Endothelial cell of umbilical vein (primary cell): ENCODE data around the gene SPATA33. TPM values are rescaled to one million over a fixed set of nuclear protein-coding genes. Genes with fewer than 3 reads are reported as not detected.

Experiments used
- BruUV-seq: library from RNA; stranded (reverse); fragments of 400-500 nt; replicated peaks from 2 replicates; lab custom pipeline; 2021; lab: Mats Ljungman, UMichigan
- CTCF ChIA-PET: fragments of 300-600, 350-600 bp; sonication (Branson Sonifier 250); formaldehyde crosslinking; loops from one replicate; lab custom pipeline; 2021; ENCODE audit warnings: antibody characterized with exemption, inconsistent platforms; lab: Charles Lee
- POLR2A ChIA-PET: fragments of 300-600, 350-600 bp; sonication (Branson Sonifier 250); formaldehyde crosslinking; loops from one replicate; lab custom pipeline; 2021; ENCODE audit warnings: antibody characterized with exemption, inconsistent platforms; lab: Charles Lee
- DNase-seq: peaks from one replicate; pipeline ENCODE4 v3.0.0-alpha.2; 2011; ENCODE audit warnings: low read depth, low spot score
- FAIRE-seq: peaks from 2 replicates; lab custom pipeline; 2011; peaks lifted over from hg19 to GRCh38; lab: Jason Lieb, UNC
- H2AFZ ChIP-seq: 2 replicates; pipeline ENCODE4 v1.6.0; 2012; ENCODE audit warnings: low read depth, low read length, control low read depth, inconsistent platforms
- H3K27ac ChIP-seq: 2 replicates; pipeline ENCODE4 v1.5.1; 2011; ENCODE audit warnings: low read depth, mild to moderate bottlenecking, control low read depth, low read length, moderate library complexity; ENCODE audit not compliant: insufficient read depth
- H3K27me3 ChIP-seq, 2 experiments: 2 replicates each; pipeline versions ENCODE4 v1.6.0 to v1.6.1; 2011; ENCODE audit warnings: low read length in 2 of 2, mixed read lengths in 1 of 2; ENCODE audit not compliant: control insufficient read depth in 2 of 2, insufficient read depth in 2 of 2
- H3K36me3 ChIP-seq, 2 experiments: 2 replicates in 1 of 2; 3 replicates in 1 of 2; pipeline ENCODE4 v1.5.1; 2011; ENCODE audit warnings: low read length in 2 of 2, mild to moderate bottlenecking in 1 of 2, moderate library complexity in 1 of 2; ENCODE audit not compliant: control insufficient read depth in 2 of 2, insufficient read depth in 2 of 2; ENCODE audit errors: extremely low read depth in 1 of 2
- H3K4me1 ChIP-seq: 3 replicates; pipeline ENCODE4 v1.5.1; 2011; ENCODE audit warnings: mild to moderate bottlenecking, low read length; ENCODE audit not compliant: control insufficient read depth, insufficient read depth; ENCODE audit errors: extremely low read depth
- H3K4me2 ChIP-seq: 2 replicates; pipeline ENCODE4 v1.6.1; 2011; ENCODE audit warnings: low read length, control low read depth, mixed read lengths; ENCODE audit not compliant: insufficient read depth
- H3K4me3 ChIP-seq, 3 experiments: fragments of 200-600 bp in 1 of 3; sonication (generic), shearing (Covaris generic) in 1 of 3; replicated peaks in 1 of 3; 2 replicates each; pipeline ENCODE4 v1.5.1; 2011 to 2016; ENCODE audit warnings: control low read depth in 3 of 3, low read length in 3 of 3, mild to moderate bottlenecking in 2 of 3, inconsistent platforms in 1 of 3, low read depth in 1 of 3, moderate library complexity in 1 of 3; ENCODE audit not compliant: insufficient read depth in 1 of 3
- H3K79me2 ChIP-seq: 2 replicates; pipeline ENCODE4 v1.6.0; 2012; ENCODE audit warnings: low read length, inconsistent platforms; ENCODE audit not compliant: control insufficient read depth, insufficient read depth
- H3K9ac ChIP-seq: replicated peaks from 2 replicates; pipeline ENCODE3; 2011; ENCODE audit warnings: low read length, control low read depth; ENCODE audit not compliant: insufficient read depth; ENCODE audit errors: extremely low read depth
- H3K9me1 ChIP-seq: replicated peaks from 3 replicates; pipeline ENCODE4 v1.6.0; 2011; ENCODE audit warnings: mild to moderate bottlenecking, low read length; ENCODE audit not compliant: control insufficient read depth, insufficient read depth; ENCODE audit errors: extremely low read depth
- H3K9me3 ChIP-seq: replicated peaks from 2 replicates; pipeline ENCODE4 v1.5.1; 2012; ENCODE audit warnings: low read length, inconsistent platforms; ENCODE audit not compliant: control insufficient read depth, insufficient read depth
- H4K20me1 ChIP-seq: replicated peaks from 2 replicates; pipeline ENCODE3; 2011; ENCODE audit warnings: mild to moderate bottlenecking, low read length; ENCODE audit not compliant: control insufficient read depth, insufficient read depth; ENCODE audit errors: extremely low read depth
- FOS ChIP-seq: IDR thresholded peaks from 2 replicates; pipeline ENCODE4 v1.6.1; 2011; ENCODE audit warnings: mild to moderate bottlenecking, low read length, moderate library complexity, borderline replicate concordance; ENCODE audit not compliant: insufficient read depth
- GATA2 ChIP-seq: IDR thresholded peaks from 2 replicates; pipeline ENCODE4 v1.7.0; 2011; ENCODE audit warnings: low read depth, mild to moderate bottlenecking, moderate library complexity, mixed read lengths, low read length; ENCODE audit not compliant: insufficient read length, insufficient read depth
- MYC ChIP-seq: IDR thresholded peaks from one replicate; pipeline ENCODE4 v1.6.1; 2011; ENCODE audit warnings: mild to moderate bottlenecking, low read depth, low read length
- POLR2A ChIP-seq: IDR thresholded peaks from 2 replicates; pipeline ENCODE4 v1.6.1; 2012; ENCODE audit warnings: low read depth, mild to moderate bottlenecking, control low read depth, low read length
- POLR2AphosphoS5 ChIP-seq: IDR thresholded peaks from 2 replicates; pipeline ENCODE4 v1.6.1; 2012; ENCODE audit warnings: low read depth, mild to moderate bottlenecking, control low read depth, low read length, moderate library complexity; ENCODE audit not compliant: insufficient read depth
- dilution Hi-C: fragments of 300-500 bp; cut with MboI; formaldehyde crosslinking; loops from one replicate; pipeline ENCODE4 v1.15.0; 2019; ENCODE audit warnings: low sequenced_read_pairs; ENCODE audit not compliant: extremely low pct_ligation_motif_present
- intact Hi-C: fragments of 100-400 bp; cut with micrococcal nuclease; formaldehyde crosslinking; loops from one replicate; pipeline ENCODE4 v1.10.0; 2022
- polyA plus RNA-seq, 4 experiments: library from polyadenylated mRNA; depleted of rRNA in 3 of 4; stranded (reverse) in 3 of 4; unstranded in 1 of 4; fragments of >200 nt; gene quantifications; 2 replicates each; pipeline versions ENCODE4 v1.2.1 to v1.2.3, GENCODE V29; 2011 to 2012; ENCODE audit warnings: missing spikeins in 1 of 4
- total RNA-seq: library from RNA; stranded (reverse); gene quantifications from 2 replicates; pipeline ENCODE4 v1.2.3, GENCODE V29; 2021
- TF ChIP-seq, protein P1 (sequence below): IDR thresholded peaks from 2 replicates; pipeline ENCODE4 v1.6.1; 2011; ENCODE audit not compliant: insufficient read depth, insufficient read length
- TF ChIP-seq, protein P2 (sequence below), 2 donors: IDR thresholded peaks; 1 replicate in 1 of 2; 2 replicates in 1 of 2; pipeline ENCODE4 v1.5.1; 2011; ENCODE audit warnings: low read length in 2 of 2, mild to moderate bottlenecking in 2 of 2, moderate library complexity in 2 of 2, control low read depth in 1 of 2, inconsistent platforms in 1 of 2, low read depth in 1 of 2; ENCODE audit not compliant: insufficient read depth in 1 of 2; ENCODE audit errors: extremely low read depth in 1 of 2

SPATA33 gene
- total and polyA plus RNA-seq, 2 donors (not counting 3 experiments of a cell fraction or from before 2014, with no cell fraction given), result 3.5 to 11.4 TPM

DNA sequence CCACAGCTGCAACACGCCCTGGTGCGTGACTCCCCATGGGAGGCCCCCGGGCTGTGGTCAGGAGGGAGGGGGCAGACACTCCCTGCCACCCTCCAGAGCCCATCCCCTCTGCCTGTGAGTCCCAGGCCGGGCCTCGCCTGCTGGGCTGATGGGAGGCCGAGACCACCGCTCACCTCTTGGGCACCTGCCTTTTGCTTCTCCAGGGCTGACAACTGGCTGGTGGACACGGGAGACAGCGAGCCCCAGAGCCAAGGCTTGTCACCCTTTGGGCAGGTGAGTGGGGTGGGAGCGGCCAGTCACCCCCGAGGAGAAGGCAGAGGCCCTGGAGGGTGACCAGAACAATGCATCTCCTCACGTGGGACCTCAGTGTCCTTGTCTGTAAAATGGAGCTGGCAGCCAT is 21.0 kb upstream of the SPATA33 start:
- POLR2A ChIA-PET, result no interaction called here
- no peak overlapping the region for H2AFZ ChIP-seq
- no peaks in the 10 kb centered on the region for H3K4me1 ChIP-seq
- intact Hi-C loops (no loop called here), dilution Hi-C loops (no loop called here)
- no peaks in the 10 kb centered on the region for H3K36me3 ChIP-seq
- no peak overlapping the region for H3K4me3 ChIP-seq
- H3K9me1 ChIP-seq, result no peaks in the 10 kb centered on the region
- H3K9me3 ChIP-seq, result no peaks in the 10 kb centered on the region
- peaks cover 0 to 10% of the 10 kb centered on the region in 2 experiments for H3K27me3 ChIP-seq
- no peak for DNase-seq
- no peak for FAIRE-seq
- TF ChIP-seq POLR2AphosphoS5, result no peak
- TF ChIP-seq, protein P1, sequence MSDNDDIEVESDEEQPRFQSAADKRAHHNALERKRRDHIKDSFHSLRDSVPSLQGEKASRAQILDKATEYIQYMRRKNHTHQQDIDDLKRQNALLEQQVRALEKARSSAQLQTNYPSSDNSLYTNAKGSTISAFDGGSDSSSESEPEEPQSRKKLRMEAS, result no peak
- no peak for TF ChIP-seq POLR2A
- no peak for TF ChIP-seq MYC
- TF ChIP-seq GATA2, result no peak
- TF ChIP-seq FOS, result no peak
- TF ChIP-seq, protein P2, sequence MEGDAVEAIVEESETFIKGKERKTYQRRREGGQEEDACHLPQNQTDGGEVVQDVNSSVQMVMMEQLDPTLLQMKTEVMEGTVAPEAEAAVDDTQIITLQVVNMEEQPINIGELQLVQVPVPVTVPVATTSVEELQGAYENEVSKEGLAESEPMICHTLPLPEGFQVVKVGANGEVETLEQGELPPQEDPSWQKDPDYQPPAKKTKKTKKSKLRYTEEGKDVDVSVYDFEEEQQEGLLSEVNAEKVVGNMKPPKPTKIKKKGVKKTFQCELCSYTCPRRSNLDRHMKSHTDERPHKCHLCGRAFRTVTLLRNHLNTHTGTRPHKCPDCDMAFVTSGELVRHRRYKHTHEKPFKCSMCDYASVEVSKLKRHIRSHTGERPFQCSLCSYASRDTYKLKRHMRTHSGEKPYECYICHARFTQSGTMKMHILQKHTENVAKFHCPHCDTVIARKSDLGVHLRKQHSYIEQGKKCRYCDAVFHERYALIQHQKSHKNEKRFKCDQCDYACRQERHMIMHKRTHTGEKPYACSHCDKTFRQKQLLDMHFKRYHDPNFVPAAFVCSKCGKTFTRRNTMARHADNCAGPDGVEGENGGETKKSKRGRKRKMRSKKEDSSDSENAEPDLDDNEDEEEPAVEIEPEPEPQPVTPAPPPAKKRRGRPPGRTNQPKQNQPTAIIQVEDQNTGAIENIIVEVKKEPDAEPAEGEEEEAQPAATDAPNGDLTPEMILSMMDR (IDR thresholded peaks at IDR 0.05; ENCODE audit: extremely low read depth in 1 of 2, insufficient read depth in 1 of 2, low read depth in 1 of 2, low read length in 2 of 2), result no peak
- no peaks in the 10 kb centered on the region for H4K20me1 ChIP-seq
- H3K9ac ChIP-seq, result no peak overlapping the region
- H3K27ac ChIP-seq, result no peak overlapping the region
- BruUV-seq, result no TSS peak
- CTCF ChIA-PET, result interaction anchor here (1.0 to 1.3 kb wide), 2 partner anchors 14 to 50 kb away, joined by 3 read pairs; partner anchors contain the start of gene CDK10
- no peak overlapping the region for H3K4me2 ChIP-seq
- H3K79me2 ChIP-seq, result no peaks in the 10 kb centered on the region
